Activated CD4-positive, alpha-beta T cell treated with anti-CD3 and anti-CD28 coated beads, Interleukin-2, Interleukin-4, amounts not matched to agents 100 ng/mL and 50 ng/mL, durations not matched to agents 16 hours and 8 hours (primary cell): ENCODE measurements around the gene LHB.
A peak's percentile ranks its signal among the peaks of the same experiment; 100 is the strongest.
"Not testable (repeated sequence)": the region's sequence is repeated elsewhere in the genome, so short reads cannot be mapped to it uniquely, and the experiment has no call there.

Source experiments
- DNase-seq: peaks from one replicate; pipeline ENCODE4 v3.0.0-alpha.2; 2020; ENCODE audit warnings: low spot score

Gene LHB

GRCh38 chr19:49017041-49017665 lies at the start of gene LHB:
Gene LHB (minus strand): TSS chr19:49017091. CDS start chr19:49017081, 10 bp downstream.
- no peak for DNase-seq

- no peak for DNase-seq
Measured at GRCh38 chr19:49065905-49066512, 49.1 kb upstream of the LHB start.

GRCh38 chr19:49064768-49065611 lies 48.1 kb upstream of the LHB start, which contains the start of gene NTF4:
Gene NTF4 (minus strand): TSS chr19:49064818. CDS start chr19:49061997, 2,821 bp downstream.
- DNase-seq, result no peak

- DNase-seq, result no peak
Measured at GRCh38 chr19:49064029-49064629, 47.2 kb upstream of the LHB start.

- no peak for DNase-seq
Measured at GRCh38 chr19:49061445-49061844, 44.6 kb upstream of the LHB start.

- DNase-seq, result no peak
Measured at GRCh38 chr19:49061000-49061399, 44.1 kb upstream of the LHB start.

- DNase-seq, result no peak
Measured at GRCh38 chr19:49059053-49059452, 42.2 kb upstream of the LHB start.

- peak; percentile 24 for DNase-seq
Measured at GRCh38 chr19:49058562-49058961, 41.7 kb upstream of the LHB start.

GRCh38 chr19:49057636-49058234 lies 40.8 kb upstream of the LHB start, which contains the start of gene CGB7:
Gene CGB7 (minus strand): TSS chr19:49057749. CDS start chr19:49055375, 2,374 bp downstream.
- DNase-seq, result no peak

GRCh38 chr19:49056902-49057596 lies 40.2 kb upstream of the LHB start:
- DNase-seq, result not testable (repeated sequence)

GRCh38 chr19:49056101-49056901 lies 39.4 kb upstream of the LHB start:
- DNase-seq, result peak; percentile 39

- not testable (repeated sequence) for DNase-seq
Measured at GRCh38 chr19:49050376-49051033, 33.6 kb upstream of the LHB start.

GRCh38 chr19:49049834-49050233 lies 32.9 kb upstream of the LHB start:
- not testable (repeated sequence) for DNase-seq

- not testable (repeated sequence) for DNase-seq
Measured at GRCh38 chr19:49049011-49049410, 32.1 kb upstream of the LHB start, which contains the start of gene CGB8. Gene CGB8 (minus strand): TSS chr19:49049111. CDS start chr19:49048739, 372 bp downstream.

GRCh38 chr19:49043548-49043947 lies 26.7 kb upstream of the LHB start, which contains the start of gene CGB5:
Gene CGB5 (plus strand): TSS chr19:49043848. CDS start chr19:49044210, 362 bp downstream.
- not testable (repeated sequence) for DNase-seq

- DNase-seq, result not testable (repeated sequence)
Measured at GRCh38 chr19:49042666-49043065, 25.8 kb upstream of the LHB start.

GRCh38 chr19:49042177-49042576 lies 25.3 kb upstream of the LHB start:
- no peak for DNase-seq

GRCh38 chr19:49039736-49040135 lies 22.8 kb upstream of the LHB start:
- DNase-seq, result not testable (repeated sequence)

GRCh38 chr19:49038557-49039276 lies 21.8 kb upstream of the LHB start:
- not testable (repeated sequence) for DNase-seq
